Stimulated activated CD8-positive, alpha-beta memory T cell treated with anti-CD3 and anti-CD28 coated beads, Interleukin-2, amount 100 ng/mL, for 1 hour (primary cell): Measurements from ENCODE around the gene GPR146.

Experiments used
- DNase-seq, 2 donors: peaks; one replicate each; pipeline ENCODE4 v3.0.0-alpha.2; 2020; ENCODE audit warnings: low read depth in 2 of 2

The GPR146 gene

GRCh38 chr7:1076184-1077072, 32.1 kb downstream of the GPR146 start:
- no peak for DNase-seq

DNA sequence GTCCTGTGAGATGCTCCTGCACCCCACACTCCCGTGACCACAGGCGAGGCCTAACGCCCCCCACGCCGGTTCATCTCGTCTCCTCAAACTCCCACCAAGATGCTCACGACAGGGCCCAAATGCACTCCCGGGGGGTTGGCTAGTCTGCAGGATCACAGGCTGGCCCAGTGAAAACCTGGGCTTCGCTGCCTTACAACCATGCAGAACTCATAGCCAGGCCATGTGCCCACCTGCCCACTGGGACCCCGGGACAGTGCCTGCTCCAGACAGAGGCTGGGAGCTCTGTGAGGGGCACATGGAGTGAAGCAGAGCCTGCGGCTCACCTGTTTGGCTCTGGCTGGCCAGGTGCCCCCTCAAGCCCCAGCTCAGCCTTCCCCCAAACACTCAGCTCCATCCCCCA, 34.2 kb downstream of the GPR146 start:
- DNase-seq: no peak

DNA sequence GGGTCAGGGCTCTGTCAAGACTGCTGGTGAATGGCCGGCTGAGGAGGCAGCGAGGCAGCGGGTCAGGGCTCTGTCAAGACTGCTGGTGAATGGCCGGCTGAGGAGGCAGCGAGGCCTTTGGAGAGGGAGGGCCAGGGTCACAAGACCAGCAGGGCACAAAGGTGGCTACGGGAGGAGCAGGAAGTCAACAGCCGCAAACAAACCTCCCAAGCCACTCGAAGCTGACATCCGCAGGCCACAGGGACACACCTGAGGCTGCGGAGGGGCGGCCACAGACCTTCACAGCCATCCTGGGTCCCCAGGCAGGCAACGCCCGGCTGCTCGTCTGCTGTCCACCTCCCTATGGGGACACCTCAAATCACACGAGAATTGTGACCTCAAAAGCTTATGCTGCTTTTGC, 34.6 kb downstream of the GPR146 start:
- no peak for DNase-seq

DNA sequence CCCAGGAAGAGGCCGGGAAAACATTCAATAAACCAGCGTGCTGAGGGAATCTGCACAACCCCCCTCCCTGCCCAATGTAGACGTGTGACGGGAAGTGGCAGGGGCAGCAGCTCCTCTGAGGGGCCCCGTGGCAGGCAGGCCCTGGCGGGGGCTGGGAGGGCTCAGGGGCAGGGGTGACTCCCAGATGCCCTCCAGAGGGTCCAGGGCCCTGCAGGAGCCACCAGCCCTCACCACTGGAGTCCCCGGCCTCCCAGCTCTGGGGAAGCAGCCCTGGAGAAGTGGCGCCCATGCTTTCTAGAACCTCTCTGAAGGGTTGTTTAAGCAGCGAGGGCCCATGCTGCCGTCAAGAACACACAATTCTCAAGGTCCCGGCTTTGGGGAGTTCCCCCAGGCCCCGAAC, 35.2 kb downstream of the GPR146 start:
- no peak for DNase-seq

DNA sequence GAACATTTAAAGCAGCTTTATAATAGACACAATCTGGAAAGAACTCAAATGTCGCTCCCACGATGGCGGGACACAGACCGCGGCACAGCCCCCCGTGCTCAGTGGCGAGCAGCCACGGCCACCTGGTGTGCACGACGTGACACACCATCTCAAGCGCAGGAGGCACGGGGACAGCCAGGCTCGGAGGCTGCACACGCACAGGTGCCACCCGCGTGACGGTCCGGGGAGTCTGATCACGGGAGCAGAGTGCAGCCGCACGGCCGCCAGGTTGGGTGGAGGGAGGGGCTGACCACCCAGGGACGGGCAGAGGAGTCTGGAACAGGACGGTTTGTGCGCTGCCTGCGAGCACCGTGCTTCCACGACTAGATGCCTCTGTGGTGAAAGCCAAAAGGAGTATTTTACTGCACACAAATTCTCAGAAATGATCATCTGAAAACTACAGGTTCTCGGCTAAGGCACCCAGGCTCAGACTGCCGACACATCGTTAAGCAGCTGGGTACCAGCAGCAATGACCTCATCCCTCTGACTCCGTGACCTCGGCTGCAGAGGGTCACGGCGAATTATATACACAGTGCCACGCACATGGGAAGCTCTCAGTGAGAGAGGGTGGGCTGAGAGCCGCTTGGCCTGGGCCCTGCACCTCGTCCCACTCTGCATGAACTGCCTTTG, 36.0 kb downstream of the GPR146 start:
- no peak for DNase-seq

DNA sequence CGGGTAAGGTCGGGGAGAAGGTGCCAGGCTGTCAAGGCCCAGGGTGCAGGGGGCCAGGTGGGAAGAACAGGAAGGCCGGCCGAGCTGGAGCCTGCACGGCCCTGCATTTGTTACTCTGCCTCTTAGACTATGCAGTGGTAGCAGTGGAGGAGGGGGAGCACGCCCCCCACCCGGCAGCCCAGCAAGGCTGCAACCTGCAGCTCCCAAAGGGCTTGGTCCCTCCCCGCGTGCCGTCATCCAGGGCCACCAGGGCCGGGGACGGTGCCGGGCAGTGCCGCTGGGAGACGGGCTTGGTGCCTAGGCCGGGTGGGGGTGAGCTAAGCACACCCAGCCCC, 36.5 kb downstream of the GPR146 start:
- DNase-seq: no peak

GRCh38 chr7:1081336-1081735, 37.0 kb downstream of the GPR146 start:
- no peak for DNase-seq

DNA sequence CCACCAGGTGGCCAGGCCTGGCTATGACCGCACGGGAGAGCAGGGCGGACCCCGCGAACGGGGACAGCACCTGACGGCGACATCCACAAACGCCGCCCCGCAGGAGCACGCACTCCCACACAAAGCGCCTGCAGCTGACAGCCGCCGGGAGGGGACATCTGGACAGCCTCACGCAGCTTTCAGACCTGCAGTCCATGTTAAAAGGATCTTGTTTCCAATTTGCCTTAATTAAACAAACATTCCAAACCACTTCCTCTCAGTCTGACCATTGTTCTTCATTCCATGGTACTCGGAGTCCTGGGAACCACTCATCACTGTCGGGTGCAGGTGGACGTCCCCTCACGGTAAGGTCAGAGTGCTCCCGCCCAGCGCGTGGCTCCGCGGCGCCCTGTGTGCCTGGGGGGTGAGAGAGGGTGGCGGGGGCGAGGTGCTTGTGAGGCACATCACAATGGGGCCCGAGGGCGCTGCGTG, 37.6 kb downstream of the GPR146 start:
- no peak for DNase-seq

DNA sequence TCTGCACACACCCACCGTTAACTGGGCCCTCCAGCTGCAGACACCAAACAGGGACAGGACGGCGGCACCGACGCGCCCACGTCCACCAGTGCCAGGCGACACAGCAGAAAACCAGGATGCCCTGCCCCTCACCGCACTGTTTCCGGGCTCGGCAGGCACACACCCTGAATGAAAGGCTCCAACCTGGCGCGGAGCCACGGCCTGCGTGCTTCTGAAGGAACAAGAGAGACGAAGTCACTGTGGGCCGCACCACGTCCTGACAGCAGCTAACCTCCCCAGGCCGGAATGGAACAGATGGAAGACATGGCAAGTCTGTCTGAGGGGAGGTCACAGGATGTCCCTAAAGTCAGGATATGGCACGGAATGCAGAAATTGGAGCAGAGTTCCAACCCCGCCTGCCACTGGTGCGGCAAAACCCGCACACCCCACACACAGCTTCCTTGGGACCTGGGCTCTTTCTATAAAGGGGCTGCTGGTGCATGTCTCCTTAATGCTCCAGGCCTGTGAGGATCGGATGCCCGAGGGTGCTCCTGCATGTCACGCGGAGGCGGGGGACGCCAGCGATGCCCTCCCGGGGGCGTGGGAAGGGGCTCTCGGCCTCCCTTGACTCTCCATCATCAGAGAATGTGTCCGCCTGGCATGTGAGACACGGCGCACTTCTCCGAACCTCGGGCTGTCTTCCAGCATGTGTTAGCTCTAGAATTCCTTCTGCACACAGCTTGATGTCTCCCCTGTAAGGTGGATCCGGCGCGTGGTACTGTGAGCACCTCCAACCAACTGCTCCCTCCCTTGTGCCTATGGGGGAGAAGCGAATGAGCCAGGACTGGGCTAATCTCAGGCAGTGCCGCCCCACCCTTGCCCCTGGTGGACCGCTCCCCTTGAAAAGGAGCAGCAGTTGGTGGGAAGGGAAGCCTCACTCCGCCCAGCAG, 39.6 kb downstream of the GPR146 start:
- DNase-seq: no peak

GRCh38 chr7:1085266-1085665, 40.9 kb downstream of the GPR146 start:
- no peak for DNase-seq

- no peak for DNase-seq
Measured at GRCh38 chr7:1085910-1086421, 41.6 kb downstream of the GPR146 start.

DNA sequence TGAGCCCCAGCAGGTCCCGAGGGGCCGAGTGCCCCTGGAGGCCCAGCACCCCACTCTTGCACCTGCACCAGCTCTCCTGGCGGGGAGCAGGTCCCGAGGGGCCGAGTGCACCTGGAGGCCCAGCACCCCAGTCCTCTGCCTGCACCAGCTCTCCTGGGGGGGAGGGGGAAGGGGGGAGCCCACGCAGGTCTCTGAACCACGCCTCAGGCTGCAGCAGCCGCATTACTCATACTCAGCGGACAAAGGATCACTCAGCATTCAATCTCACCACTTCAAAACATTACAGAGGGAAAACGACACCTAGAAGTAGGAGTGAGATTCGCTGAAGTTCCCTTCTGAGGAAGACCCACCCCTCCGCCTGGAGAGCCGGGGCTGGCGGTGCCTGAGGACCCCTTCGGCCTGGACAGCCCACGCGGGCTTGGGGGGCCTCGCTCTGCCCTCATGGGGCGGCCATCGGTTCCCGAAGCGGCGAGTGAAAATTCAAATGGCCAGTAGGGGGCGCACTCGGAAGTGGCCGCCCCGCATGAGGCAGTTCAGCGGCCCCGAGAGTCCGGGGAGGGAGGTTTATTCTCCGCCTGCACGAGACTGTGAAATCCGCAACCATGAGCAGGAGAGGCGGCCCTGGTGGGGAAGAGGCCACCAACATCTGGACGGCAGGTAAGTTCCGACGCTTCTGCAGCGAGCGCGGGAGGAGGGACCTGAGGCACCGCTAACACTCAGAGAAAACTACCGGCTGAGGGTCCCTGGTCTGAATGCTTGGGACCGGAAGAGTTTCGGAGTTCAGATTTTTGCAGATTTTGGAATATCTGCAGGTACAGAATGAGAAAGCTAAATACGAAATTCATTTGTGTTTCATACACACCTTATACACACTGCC, 42.5 kb downstream of the GPR146 start:
- DNase-seq: peak; percentile 54 to 59

GRCh38 chr7:1087465-1087814, 43.1 kb downstream of the GPR146 start:
- no peak for DNase-seq

DNA sequence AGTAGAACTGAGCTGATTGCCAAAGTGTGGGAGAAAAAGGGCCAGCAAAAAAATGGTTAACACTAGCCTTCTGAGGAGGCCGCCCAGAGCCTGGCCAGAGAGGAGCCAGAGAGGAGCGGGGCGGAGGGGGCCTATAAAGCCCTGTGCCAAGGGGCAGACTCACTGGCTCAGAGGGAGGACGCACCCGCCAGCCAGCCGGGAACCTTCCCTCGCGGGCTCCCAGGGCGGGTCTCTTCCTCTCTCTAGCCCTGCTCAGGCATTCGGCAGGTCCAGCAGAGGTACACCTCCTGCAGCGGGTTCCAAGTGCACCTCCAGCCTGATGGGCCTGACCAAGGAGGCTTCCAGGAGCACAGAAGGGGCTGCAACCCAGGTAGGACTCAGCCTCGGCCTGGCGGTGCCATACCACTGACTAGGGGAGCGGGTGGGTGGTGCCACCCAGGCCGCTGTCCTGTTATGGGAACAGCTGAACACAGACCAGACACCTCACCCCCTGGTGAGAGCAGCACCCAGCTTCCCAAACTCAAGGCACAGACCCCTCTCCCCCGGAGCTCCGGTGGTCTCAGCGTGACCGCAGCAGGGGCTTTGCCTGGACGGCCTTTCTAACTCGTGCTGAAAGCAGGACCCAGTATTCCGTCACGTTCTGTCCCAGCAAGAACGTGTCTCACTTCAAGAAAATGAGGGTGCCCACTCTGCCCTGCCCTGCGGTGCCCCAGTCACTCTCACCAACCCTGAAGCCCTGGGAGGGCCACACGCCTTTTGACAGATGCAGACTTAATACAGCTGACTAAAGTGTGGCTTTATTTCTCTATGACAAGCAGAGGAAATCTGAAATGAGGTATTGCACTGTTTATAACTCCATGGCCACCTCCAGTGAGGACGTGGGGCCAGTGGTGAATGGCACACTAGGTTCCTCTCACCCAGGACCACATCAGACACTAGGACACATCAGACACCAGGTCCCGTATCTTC, 43.9 kb downstream of the GPR146 start, which contains the start of gene GPER1:
Gene GPER1 (plus strand): TSS at position 162 of the 969 bp plus-strand sequence. CDS start 3,616 bp downstream, outside the sequence.
- no peak for DNase-seq

DNA sequence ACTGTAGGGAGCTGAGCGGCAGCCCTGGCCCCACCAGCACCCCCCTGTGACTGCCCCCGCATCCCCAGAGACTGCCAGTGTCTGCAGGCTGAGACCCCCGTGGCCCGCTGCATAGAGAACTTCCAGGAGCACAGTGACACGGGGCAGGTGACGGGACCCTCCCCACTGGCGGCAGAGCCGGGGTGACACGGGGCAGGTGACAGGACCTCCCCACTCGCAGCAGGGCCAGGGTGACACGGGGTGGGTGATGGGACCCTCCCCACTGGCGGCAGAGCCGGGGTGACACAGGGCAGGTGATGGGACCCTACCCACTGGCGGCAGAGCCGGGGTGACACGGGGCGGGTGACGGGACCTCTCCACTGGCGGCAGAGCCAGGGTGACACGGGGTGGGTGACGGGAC, 45.9 kb downstream of the GPR146 start:
- no peak for DNase-seq

DNA sequence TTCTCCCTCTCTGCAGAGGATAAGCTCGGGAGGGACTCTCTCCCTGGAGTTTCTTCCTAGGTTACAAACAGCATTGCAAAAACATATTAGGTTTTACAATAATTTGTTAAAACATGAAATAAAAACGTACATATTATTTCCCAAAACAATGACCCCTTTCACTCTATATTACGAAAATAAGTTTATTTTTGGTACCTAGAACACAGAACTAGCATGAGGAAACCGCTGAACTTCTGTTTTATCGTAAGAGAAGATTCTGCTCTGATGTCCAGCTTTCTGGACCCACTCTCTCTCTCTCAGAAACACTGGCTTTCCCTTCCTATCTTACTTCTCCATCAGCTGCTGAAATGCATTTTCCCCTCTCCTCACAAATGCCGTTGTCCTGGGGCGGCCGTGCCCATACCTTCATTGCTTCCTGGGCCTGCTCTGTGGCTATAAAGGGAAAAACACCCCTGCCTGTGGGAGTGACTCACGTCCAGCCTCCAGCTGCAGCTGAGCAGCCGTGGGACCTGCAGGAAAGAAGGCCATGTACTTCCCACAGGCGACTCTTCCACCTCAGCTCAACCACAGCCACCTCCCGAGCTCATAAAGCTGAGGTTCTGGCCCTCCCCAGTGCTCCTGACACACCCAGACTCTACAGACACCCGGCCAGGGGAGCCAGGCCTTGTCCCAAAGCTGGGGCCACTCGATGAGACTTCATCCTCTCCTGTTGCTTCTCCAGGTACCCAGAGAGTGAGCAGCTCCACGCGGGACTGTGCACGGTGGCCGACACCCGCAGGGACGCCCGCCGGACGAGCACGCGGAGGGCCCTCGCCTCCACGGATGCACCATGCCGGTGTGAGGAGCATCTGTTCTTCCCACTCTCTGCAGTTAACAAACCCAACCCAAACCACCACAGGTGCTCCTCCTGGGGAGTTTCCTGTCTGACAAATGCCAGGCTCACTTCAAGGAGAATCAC, 46.6 kb downstream of the GPR146 start:
- DNase-seq: no peak

GRCh38 chr7:1091644-1092027, 47.3 kb downstream of the GPR146 start:
- no peak for DNase-seq

- DNase-seq: no peak
Measured at GRCh38 chr7:1092161-1092632, 47.9 kb downstream of the GPR146 start.
